ENCODE measurements around the gene ZNF90. TPM values are rescaled to one million over a fixed set of nuclear protein-coding genes. Genes with fewer than 3 reads are reported as not detected.

Gene ZNF90
- total and polyA plus RNA-seq, 2 of the 8 experiments (the other 6 are each of a cell fraction or from before 2014, with no cell fraction given) = 41.2 to 114 TPM

GRCh38 chr19:20051841-20052768 lies 25.7 kb upstream of the ZNF90 start:
- Histone ChIP-seq H3K9ac (replicated peaks in 1 of 4; ENCODE audit: extremely low read depth in 1 of 4, low read depth in 3 of 4, low read length in 3 of 4) (peak overlapping the region in 3 of 4 experiments; percentile 82 to 87 (median 83); a peak in 6 of 7 replicates), H3K4me2 (ENCODE audit: insufficient read depth in 1 of 2, low read depth in 2 of 2, low read length in 2 of 2) (peak overlapping the region; percentile 76 to 80), H2BK5ac (ENCODE audit: low read depth, low read length) (peak overlapping the region; percentile 94), H4K91ac (replicated peaks; ENCODE audit: insufficient read length, low read length) (peak overlapping the region; percentile 75), H4K20me1 (replicated peaks in 1 of 2; ENCODE audit: control insufficient read depth in 1 of 2, insufficient read depth in 2 of 2, low read length in 2 of 2) (no peaks in the 10 kb centered on the region), H3K23me2 (ENCODE audit: low read depth, low read length) (peaks cover 2% of the 10 kb centered on the region; the same call in 1 of the 2 replicates), H2BK120ac (replicated peaks; ENCODE audit: low read depth, low read length) (no peak overlapping the region), H3K27me3 (replicated peaks in 1 of 4; ENCODE audit: control insufficient read depth in 3 of 4, extremely low read depth in 1 of 4, insufficient read depth in 3 of 4, low read length in 3 of 4) (no peaks in the 10 kb centered on the region), H4K5ac (ENCODE audit: insufficient read length, low read depth, low read length) (peak overlapping the region; percentile 95), H2BK15ac (ENCODE audit: low read length) (no peak overlapping the region), H3K14ac (ENCODE audit: insufficient read length) (no peak overlapping the region), H2AK5ac (ENCODE audit: low read depth, low read length) (no peak overlapping the region; the same call in 1 of the 2 replicates), H3K4ac (replicated peaks; ENCODE audit: insufficient read length, low read depth, low read length) (no peak overlapping the region), H3K9me3 (ENCODE audit: insufficient read depth in 2 of 2, low read depth in 1 of 2, low read length in 1 of 2) (no peaks in the 10 kb centered on the region), H3K36me3 (ENCODE audit: control insufficient read depth in 2 of 4, insufficient read depth in 4 of 4, low read length in 3 of 4) (no peaks in the 10 kb centered on the region), H2AFZ (ENCODE audit: low read length) (peak overlapping the region; percentile 89), H2BK20ac (ENCODE audit: low read length) (no peak overlapping the region), H3K27ac (ENCODE audit: low read depth, low read length) (peak overlapping the region; percentile 87), H3K56ac (replicated peaks; ENCODE audit: insufficient read length, low read depth, low read length) (peak overlapping the region; percentile 70), H3K18ac (ENCODE audit: extremely low read depth, low read length) (peak overlapping the region; percentile 89), H3K79me2 (ENCODE audit: control insufficient read depth in 1 of 2, insufficient read depth in 2 of 2, low read length in 2 of 2) (no peaks in the 10 kb centered on the region), H3K4me1 (replicated peaks in 1 of 4; ENCODE audit: control insufficient read depth in 3 of 4, insufficient read depth in 4 of 4, low read length in 3 of 4) (peaks cover 0 to 3% (median 0%) of the 10 kb centered on the region in 4 experiments; a peak in 1 of 7 replicates), H2BK12ac (ENCODE audit: low read depth, low read length) (peak overlapping the region; percentile 40; the same call in 1 of the 2 replicates), H4K8ac (ENCODE audit: extremely low read depth, insufficient read depth, low read length) (peak overlapping the region; percentile 94; the same call in 1 of the 2 replicates), H3K4me3 (ENCODE audit: extremely low read depth in 1 of 4, insufficient read depth in 2 of 4, low read depth in 3 of 4, low read length in 4 of 4) (peak overlapping the region; percentile 76 to 87 (median 82)), H3K23ac (ENCODE audit: insufficient read length) (no peak overlapping the region), H3K79me1 (ENCODE audit: low read depth, low read length) (no peaks in the 10 kb centered on the region)
- CTCF ChIA-PET (ENCODE audit: partially characterized antibody) = interaction anchor here (0.6 to 1.3 kb wide), 10 partner anchors 11 to 347 kb away, joined by 3 to 5 read pairs (median 3); partner anchors contain the start of genes ZNF682 and ZNF90
- 3% methylated on average over 43 of the region's 43 CpGs; no CpG with 5 or more reads in 1 of the 2 experiments for WGBS, 2 experiments (ENCODE audit: extremely low coverage in 1 of 2, insufficient coverage in 1 of 2, insufficient read length in 1 of 2, insufficient replicate concordance in 2 of 2, low coverage in 1 of 2, low lambda C conversion rate in 2 of 2, missing lambda C conversion rate in 1 of 2)
- DNase-seq (ENCODE audit: low read depth in 1 of 2, low spot score in 2 of 2) = peak; percentile 91 to 100
- FAIRE-seq = peak; percentile 99
- POLR2A ChIA-PET (ENCODE audit: partially characterized antibody) = interaction anchor here (0.5 to 3.2 kb wide), 36 partner anchors 9 to 487 kb away, joined by 3 to 56 read pairs (median 3); partner anchors contain the start of genes ZNF253, ZNF486, ZNF682 and ZNF90
- peak; percentile 58 for TF ChIP-seq ASH2L (IDR thresholded peaks at IDR 0.05; ENCODE audit: low read length)
- TF ChIP-seq PHF8 (conservative IDR thresholded peaks at IDR 0.05; ENCODE audit: low read depth, low read length) = peak; percentile 68
- TF ChIP-seq YY1 (IDR thresholded peaks at IDR 0.05; ENCODE audit: low read depth, low read length) = peak; percentile 66
- peak; percentile 79 for TF ChIP-seq POLR2AphosphoS5 (IDR thresholded peaks at IDR 0.05; ENCODE audit: low read depth, low read length)
- peak; percentile 71 for TF ChIP-seq TAF7 (optimal IDR thresholded peaks at IDR 0.05; ENCODE audit: borderline replicate concordance, low read depth, low read length)
- TF ChIP-seq BCL11A (IDR thresholded peaks at IDR 0.05; ENCODE audit: low read depth in 2 of 2, low read length in 2 of 2) = no peak
- TF ChIP-seq SAP30 (IDR thresholded peaks at IDR 0.05; ENCODE audit: insufficient read depth, insufficient replicate concordance, low read length) = peak; percentile 37
- peak; percentile 83 for TF ChIP-seq TAF1 (IDR thresholded peaks at IDR 0.05; ENCODE audit: low read depth, low read length)
